Stimulated activated CD4-positive, alpha-beta T cell treated with anti-CD3 and anti-CD28 coated beads, TNF-alpha, amount 100 ng/mL, for 1 hour (primary cell): ENCODE data around the gene PLCH2.

Source experiments
- DNase-seq, 3 donors: peaks; one replicate each; pipeline ENCODE4 v3.0.0-alpha.2; 2020; ENCODE audit warnings: low read depth in 3 of 3, low spot score in 1 of 3

PLCH2 gene

DNA sequence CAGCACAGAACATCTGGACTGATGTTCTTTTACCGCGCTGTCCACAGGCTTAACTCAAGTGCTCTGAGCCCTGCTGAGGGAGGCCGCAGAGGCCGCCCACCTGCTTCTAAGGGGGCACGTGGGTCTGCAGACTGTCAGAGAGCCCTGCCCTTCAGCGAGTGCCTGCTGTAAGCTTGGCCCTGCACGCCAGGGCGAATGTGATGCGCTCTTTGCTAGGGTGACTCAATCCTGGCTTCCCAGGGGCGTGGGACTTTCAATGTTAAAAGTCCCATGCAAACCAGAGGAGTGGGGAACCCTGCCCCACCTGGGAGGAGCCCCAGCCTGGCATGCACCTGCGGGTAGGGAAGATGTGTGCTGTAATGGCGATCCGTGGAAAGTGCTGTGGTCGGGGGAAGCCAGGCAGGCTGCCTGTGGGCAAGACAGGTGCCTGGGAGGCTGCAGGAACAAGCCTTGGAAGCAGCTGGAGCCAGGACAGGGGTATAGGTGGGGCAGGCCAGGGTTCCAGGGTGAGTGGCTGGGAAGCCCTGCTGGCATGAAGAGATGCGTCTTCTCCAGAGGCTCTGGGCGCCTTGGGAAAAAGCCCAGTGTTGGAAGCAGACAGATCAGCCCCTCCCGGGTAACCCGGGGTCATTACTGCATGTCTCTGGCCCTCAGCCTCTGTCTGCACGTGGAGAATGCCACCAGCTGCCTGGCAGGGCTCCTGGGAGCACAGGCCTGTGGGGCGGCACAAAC, 50.9 kb downstream of the PLCH2 start:
- peak in 1 of 3 donors; percentile 41 for DNase-seq

DNA sequence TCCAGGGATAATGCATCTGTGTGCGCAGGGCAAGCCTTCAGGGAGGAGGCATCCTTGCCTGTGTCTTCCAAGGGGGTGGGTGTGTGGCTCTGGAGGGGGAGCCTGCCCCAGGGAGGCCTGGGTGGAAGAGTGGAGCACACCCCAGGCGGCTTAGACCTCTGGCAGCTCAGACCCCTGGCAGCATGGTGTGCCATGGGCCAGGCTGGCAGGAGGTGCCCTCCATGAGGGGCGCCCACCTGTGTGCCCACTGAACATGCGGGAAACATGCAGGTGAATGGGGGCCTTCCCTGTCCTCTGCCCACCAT, 51.4 kb downstream of the PLCH2 start:
- no peak for DNase-seq

DNA sequence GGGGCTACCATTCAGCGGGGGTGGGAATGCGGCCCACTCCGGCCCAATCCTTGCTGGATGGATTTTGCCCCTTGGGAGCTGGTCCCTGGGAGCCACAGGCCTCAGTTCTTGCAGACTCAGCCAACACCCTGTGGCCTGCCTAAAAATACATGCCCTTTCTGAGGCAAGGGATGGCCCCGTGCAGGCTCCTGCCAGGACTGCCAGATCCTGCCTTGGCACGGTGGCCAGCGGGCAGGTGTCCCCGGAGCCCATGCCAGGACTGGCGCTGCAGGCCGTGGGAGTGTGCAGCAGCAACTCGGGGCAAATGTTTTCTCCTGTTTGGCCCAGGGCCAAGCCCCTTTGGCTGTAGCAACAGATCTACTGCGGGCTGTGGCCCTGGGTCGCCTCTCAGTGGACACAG, 51.9 kb downstream of the PLCH2 start:
- DNase-seq, result no peak

DNA sequence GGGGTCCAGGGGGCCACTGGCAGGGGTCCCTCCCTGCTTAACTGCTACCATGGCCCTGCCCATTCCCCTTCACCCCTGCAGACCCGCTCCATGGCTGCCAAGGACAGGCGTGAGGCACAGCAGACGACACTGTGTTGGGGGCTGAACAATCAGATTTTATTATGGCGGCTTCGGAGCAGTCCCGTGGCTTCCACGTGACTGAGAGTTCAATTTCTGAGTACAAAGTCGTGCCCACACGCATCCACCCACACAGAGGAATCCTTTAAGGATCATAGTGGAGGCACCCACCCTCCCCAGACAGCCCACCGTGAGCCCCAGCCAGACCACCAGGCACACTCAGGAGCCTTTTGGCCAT, 52.5 kb downstream of the PLCH2 start:
- no peak for DNase-seq

DNA sequence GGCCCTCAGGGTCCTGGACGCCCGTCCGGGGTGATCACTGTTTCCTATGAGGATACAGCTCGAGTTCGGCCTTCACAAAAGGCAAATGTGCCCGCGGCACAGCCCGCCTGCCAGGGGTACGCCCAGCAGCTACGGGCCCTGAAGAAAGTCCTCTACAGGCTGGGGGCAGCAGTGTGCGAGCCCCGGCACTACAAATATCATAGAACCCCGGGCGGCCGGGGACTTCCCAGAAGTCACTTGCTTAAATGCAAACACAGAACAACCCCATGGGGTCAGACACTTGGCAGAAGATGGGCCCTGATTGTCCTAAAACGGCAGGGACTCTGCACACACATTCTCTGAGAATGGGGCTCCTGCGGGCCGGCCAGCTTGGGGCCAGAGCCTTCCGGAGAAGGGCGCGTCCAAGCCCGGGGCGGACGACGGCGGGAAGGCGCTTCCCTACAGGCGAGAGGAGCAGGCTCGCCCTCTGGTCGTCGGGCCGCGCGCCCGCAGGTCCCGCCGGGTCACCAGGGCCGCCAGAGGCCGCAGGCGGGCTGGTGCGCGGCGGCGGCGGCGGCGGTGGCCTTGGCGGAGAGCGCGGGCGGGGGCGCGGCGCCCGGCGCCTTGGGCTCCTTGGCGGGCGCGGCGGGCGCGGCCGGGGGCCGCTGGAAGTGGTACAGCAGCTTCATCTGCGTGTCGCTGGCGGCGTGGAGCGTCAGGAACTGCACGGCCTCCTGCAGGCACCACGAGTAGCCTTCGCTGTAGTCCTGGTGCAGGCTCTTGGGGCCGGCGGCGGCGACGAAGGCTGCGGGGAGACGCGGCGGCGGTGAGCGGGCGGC, 53.1 kb downstream of the PLCH2 start:
- peak in 1 of 3 donors; percentile 46 for DNase-seq

DNA sequence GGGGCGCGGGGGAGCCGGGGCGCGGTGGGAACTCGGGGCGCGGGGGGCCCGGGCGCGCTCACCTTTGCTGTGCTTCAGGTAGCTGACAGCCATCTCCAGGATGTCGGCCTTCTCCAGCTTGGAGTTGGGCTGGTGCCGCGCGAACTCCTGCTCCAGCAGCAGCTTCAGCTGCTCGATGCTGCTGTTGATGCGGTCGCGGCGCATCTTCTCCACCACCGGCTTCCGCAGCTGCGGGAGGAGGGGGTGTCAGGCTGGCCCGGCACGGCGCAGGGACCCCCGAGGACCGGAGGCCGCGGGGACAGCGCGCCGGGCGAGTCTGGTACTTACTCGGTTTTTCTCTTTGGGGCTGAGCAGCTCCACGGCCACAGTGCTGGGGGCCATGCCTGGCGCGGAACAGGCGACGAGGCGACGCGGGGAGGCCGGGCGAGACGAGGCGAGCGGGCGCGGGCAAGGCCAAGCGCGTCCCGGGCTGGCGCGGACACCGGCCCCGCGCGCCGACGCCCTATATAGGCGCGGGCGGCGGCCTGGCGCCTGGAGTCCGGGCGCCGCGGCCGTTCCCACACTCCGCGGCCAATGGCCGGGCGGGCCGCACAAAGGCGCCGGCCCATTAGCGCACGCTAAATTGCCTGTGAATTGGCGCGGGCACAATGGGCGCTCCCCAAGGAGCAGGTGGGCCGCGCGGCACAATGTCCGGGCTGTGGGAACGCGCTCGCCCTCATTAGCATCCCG, 53.9 kb downstream of the PLCH2 start, which contains the start of gene HES5:
Gene HES5, minus strand, starts transcription at position 480 of the 729 bp plus-strand sequence. Its CDS starts 99 bp downstream, at position 381.
- no peak for DNase-seq

DNA sequence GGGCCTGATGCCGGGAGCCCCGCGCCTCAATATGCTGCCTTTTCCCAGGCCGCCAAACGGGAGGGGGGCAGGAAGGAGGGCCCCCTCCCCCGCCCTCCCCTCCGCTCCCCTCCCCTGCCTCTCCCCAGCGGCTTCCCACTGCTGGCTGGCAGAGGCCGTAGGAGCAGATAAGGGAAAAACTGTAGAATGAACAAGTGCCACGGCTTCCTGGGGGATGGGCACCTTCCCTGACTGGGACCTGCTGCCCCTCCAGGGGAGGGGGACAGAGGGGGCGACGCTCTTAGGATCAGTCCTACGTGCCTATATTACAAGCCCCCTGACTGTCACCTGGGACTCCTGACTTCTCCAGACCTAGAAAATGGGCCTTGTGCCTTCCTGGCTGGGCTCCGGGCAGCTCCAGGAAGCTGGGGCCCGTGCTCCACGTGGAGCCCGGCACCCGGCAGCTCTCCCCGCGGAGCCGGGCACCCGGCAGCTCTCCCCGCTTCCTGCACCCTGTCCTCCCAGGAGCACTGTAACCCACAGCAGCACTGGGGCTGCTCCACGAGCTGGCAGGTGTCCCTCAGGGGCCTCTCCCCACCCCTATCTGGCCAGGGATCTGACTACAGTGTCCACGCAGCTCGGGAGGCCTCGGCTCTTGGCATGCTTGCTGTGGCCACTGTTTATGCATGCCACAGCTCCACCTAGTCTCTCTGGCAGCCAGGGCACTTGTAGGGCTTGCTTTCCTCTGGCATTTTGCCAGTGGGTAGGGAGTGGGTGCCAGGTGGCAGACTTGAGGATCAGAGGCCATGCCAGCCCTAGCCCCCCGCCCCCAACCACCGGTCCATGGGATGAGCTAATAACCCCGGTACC, 54.6 kb downstream of the PLCH2 start:
- no peak for DNase-seq

DNA sequence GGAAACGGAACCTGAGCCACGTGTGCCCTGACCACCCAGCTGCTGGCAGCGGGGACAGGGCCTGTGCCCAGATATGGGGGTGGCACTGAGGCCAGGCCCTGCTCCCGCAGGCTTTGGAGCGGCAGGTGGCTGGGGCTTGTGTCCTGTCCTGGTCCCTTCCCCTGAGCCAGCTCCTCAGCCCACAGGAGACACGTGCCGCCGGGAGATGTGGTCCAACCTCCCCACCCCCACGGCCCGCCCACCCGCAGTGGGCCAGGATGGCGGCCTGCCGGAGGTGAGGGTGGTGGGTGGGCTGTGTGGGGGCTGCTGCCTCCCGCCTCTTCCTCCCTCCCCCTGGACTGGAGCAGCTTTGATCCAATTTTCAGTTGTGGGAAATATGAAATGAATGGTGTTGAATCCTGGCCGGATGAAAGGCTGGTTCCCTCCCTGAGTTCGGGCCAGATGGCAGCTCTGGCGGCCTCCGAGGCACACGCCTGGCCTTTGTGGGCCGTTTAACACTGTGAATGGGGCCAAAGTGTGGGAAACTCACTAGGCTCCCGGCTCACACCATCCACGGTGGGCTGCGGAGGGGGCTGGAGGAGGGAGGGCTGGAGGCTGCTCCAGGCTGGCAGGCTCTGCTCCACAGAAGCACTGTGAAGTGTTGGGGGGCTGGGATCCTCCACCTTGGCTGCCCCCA, 56.5 kb downstream of the PLCH2 start:
- no peak for DNase-seq

DNA sequence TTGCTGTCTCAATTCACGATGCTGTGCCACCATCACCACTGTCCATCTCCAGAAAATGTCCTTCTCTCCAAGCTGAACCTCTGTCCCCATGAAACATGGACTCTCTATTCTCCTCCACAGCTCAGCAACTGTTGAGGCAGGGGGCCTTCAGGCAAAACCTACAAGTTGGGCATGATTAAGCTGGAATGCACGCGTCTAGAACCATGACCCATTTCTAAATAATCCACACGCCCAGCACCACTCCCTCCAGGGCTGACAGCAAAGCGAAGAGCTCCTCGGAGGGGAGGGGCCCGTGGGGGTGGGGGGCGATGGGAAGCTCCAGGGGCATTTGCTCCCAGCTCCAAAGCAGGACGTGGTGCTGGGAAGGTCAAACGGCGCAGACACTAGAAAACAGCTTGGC, 57.3 kb downstream of the PLCH2 start:
- DNase-seq, result no peak

DNA sequence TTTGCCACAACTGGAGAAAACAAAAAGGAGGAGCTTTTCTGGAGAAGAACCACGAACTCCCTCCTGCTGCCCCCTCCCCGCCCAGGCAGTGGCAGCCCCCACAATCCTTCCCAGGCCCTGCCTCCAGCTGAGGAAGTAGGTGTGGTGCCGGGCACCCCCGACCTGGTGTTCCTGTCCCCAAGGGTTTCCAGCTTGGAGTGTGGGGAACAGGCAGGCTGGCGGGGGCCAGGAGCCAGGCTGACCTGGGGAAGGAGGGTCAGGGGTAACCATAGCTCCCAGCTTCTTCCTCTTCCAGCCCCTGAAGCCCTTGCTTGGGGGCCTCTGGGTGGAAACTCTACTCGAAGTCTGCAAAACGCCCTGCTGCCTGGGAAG, 58.2 kb downstream of the PLCH2 start:
- DNase-seq, result no peak

DNA sequence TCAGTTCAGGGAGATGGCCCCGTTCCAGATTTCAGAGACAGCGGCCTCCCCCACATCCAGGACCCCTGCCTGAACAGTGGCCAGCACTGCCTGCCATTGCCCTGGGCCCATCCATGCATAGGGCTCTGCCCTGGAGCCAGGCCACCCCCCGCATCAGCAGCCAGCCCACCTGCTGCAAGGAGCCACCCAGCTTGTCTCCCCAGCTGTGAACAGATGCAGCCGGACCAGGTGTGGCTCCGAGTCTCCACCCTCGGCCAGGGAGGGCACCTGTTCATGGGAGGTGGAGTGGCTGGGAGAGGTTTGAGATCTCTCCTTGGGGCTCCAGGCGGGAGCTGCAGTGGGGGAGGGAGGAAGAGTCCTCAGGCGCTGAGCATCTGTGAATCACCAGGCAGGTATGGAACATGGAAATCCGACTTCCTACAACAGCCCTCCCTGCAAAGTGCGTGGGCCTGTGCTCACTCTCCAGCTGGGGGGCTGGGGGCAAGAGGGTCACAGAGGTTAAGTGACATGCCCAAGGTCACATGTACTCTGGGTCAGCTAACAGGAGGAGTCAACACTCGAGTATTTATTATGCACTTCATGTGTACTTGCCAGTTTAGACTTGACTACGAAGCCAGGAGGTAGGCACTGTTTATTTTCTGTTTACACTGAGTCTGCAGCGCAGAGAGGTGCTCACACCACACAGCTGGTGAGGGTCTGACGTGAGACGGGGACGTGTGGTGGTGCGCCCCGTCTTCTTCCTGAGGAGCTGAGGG, 58.8 kb downstream of the PLCH2 start:
- no peak for DNase-seq

DNA sequence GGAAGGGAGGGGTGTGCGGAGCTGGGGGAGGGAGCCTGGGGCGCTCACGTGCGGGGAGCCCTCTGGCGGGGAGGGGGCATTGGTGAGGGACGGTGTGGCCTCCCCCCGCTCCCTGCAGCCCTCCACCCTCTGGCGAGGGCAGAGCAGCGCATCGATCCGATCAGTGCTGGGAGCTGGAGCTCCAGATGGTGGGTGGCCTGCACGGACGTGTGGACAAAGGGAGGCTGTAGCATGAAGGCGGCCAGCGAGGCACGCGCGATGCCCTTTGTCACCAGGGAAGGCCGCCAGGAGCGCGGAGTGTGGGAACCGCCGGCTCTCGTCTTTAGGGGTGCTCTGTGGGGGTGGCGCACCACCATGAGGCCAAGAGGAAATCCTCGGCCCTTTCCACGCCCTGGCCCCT, 59.4 kb downstream of the PLCH2 start:
- DNase-seq, result no peak

DNA sequence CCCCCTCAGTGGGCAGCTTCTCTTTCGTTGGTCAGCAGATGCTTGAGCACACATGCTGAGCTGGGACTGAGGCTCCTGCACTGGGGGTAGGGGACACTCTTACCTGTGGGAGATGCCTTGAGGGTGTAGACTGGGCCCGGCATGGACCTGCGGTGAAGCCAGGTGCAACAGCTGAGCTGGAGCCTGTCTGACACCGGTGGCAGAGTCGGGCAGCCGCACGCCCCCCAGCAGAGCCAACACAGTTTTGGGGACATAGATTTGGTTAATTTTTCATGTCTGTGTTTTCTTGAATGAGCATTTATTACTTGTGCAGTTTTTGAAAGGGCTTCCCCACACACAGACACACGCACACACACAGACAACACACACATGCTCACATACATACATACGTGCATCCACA, 59.9 kb downstream of the PLCH2 start:
- DNase-seq, result no peak

DNA sequence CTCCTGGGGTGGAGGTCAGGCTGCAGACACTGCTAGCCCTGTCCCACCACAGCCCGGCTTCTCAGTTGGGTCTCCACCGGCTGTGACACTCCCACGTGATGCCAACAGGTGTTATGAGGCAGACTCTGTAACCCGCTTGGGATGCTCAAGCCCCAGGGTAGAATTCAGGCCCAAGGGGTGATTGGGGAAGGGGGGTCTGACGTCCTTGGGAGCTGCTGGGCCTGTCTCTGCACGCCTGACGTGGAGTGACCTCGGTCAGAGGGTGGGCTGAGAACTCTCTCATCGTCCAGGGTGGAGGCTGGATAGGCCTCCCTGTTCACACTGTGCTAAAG, 61.7 kb downstream of the PLCH2 start:
- no peak for DNase-seq

DNA sequence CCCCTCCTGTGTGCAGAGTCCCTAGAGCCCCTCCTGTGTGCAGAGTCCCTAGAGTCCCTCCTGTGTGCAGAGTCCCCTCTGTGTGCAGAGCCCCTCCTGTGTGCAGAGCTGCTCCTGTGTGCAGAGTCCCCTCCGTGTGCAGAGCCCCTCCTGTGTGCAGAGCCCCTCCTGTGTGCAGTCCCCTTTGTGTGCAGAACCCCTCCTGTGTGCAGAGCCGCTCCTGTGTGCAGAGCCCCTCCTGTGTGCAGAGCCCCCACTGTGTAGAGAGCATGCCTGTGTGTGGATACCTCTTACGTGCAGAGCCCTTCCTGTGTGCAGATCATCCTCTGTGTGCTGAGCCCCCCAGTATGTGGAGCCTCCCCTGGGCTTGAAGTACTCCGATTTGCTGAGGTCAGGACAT, 62.3 kb downstream of the PLCH2 start:
- no peak for DNase-seq

DNA sequence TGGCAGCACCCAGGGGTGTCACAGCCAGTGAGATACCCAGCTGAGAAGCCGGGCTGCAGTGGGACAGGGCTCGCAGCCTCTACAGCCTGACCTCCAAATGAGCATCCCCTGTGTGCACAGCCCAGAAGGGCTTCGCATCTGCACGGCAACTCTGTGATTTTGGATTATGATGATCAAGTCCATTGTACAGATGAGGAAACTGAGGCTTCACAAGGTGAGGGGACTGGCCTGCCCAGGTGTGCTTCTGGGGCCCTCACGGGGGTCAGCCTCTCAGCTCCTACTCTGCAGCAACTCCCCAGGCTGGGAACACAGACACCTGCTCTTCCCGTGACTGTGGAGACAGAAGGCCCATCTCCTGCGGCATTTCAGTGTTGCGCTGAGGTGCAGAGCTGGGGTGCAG, 62.8 kb downstream of the PLCH2 start:
- DNase-seq, result no peak

DNA sequence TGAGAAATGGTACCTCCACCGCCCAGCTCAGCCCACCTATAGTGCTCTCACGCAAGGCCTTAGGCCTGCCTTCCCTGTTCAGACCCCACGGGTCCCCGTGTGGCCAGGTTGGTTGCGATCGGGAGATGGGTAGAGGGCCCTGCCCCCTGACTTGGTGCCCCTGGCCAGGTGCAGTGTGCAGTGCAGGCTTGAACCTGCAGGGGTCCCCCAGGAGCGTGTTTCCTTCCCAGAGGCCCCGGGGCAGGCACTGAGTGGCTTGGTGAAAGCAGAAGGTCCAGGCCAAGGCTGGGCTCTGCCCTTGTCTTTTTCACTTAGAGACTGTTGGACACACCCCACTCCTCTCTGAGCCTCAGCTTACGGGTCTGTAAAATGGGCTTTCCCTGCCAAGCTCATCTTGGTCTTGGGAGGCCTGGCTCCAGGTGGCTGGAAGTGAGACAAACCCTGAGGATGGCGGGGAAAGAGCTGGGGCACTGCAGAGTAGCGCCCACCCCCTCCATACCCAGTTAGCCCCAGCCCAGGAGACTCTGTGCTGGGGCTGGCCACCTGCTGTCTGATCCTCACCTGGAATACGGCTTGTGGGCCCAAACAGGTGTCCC, 63.3 kb downstream of the PLCH2 start:
- no peak for DNase-seq

DNA sequence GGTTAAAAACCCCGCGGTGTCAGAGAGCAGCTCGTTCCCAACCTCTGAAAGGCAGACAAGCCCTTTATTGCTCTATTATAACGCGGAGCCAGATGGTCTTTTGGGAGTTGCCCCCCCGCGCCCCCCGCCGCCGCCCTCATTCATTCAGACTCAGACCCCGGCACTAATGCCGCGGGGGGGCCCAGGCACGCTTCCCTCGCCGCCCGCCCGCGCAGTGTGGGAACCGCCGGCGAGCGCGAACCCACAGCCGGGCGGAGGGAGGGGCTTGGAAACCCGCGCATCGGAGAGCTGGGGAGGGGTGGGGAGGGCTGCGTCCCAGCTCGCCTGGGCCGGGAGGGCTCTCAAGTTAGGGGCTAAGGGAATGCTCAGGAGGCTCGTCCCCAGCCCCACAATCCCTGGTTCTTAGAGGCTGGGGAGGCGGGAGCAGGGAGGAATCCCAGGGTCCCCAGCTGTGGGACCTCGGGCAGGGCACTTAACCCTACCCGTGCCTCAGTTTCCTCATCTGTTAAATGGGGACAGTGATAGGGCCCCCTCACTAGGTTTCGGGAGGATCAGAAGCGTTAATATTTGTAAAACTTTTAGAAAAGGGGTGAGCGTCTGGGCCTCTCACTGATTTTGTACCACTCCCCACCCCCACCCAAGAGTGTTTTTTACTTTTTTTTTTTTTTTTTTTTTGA, 64.9 kb downstream of the PLCH2 start:
- DNase-seq, result no peak

DNA sequence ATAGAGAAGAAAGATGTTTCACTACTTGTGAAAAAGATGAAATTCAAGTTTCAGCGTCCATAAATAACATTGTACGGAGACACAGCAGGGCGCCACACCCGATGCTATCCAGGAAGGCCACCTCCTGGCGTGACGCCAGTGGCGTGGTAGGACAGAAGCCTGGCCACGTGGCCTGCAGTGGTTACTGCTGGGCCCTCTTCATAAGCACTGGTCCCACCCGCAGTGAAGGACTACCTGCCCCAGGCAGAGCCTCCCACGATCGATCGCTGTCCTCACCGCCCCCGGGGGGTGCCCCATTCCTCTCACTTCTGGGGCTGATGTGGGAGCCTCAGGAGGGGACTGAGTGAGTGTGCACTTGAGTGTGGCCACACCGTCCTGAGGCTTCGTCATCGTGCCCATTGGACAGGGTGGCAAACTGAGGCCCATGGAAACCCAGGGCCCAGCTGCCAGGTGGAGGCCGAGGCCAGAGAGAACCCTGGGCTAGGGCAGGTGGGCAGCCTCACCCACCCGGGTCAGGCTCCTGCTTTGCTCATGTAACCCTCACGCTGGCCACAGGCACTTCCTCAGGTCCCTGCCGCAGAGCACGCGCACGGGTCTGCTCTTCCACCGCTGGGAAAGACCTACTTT, 65.6 kb downstream of the PLCH2 start:
- no peak for DNase-seq
